ENCODE results near the gene NET1. TPM values are rescaled to one million over a fixed set of nuclear protein-coding genes. Genes with fewer than 3 reads are reported as not detected.

Gene NET1
- total RNA-seq, 4 donors from 2014 or later, result 64.3 to 124 (median 77.2) TPM

GRCh38 chr10:5488272-5489161 lies 76.2 kb downstream of the NET1 start:
- TF ChIP-seq CTCF (IDR thresholded peaks at IDR 0.05) (no peak), POLR2A (IDR thresholded peaks at IDR 0.05) (no peak)
- 55 to 59% methylated on average over 21 to 27 of the region's 27 CpGs for WGBS, 2 donors
- peak; percentile 76 to 94 for DNase-seq (ENCODE audit: low spot score in 2 of 2)
- intact Hi-C loops (cut with DNase I; ENCODE audit: low total_unique reads), result no loop called here
- no peak overlapping the region for H3K4me3 ChIP-seq (ENCODE audit: low read depth, poor library complexity, severe bottlenecking)

GRCh38 chr10:5490032-5490431 lies 77.7 kb downstream of the NET1 start:
- TF ChIP-seq POLR2A (IDR thresholded peaks at IDR 0.05) (no peak), CTCF (IDR thresholded peaks at IDR 0.05) (no peak)
- intact Hi-C loops (cut with DNase I; ENCODE audit: low total_unique reads), result no loop called here
- DNase-seq (ENCODE audit: low spot score in 2 of 2), result no peak
- no peak overlapping the region for H3K4me3 ChIP-seq (ENCODE audit: low read depth, poor library complexity, severe bottlenecking)
- 92 to 96% methylated on average over 4 of the region's 4 CpGs for WGBS, 2 donors

GRCh38 chr10:5490698-5491464 lies 78.5 kb downstream of the NET1 start:
- intact Hi-C loops (cut with DNase I; ENCODE audit: low total_unique reads), result no loop called here
- TF ChIP-seq POLR2A (IDR thresholded peaks at IDR 0.05), result no peak
- no peak overlapping the region for H3K4me3 ChIP-seq (ENCODE audit: low read depth, poor library complexity, severe bottlenecking)
- no peak for DNase-seq (ENCODE audit: low spot score in 2 of 2)
- 89 to 91% methylated on average over 10 of the region's 10 CpGs for WGBS, 2 donors

GRCh38 chr10:5491477-5491876 lies 79.1 kb downstream of the NET1 start:
- whole genome bisulfite sequencing, 2 donors, result 92 to 93% methylated on average over 6 to 7 of the region's 7 CpGs
- intact Hi-C loops (cut with DNase I; ENCODE audit: low total_unique reads), result no loop called here
- no peak for DNase-seq (ENCODE audit: low spot score in 2 of 2)
- H3K4me3 ChIP-seq (ENCODE audit: low read depth, poor library complexity, severe bottlenecking), result no peak overlapping the region
- TF ChIP-seq CTCF (IDR thresholded peaks at IDR 0.05), result no peak
- TF ChIP-seq POLR2A (IDR thresholded peaks at IDR 0.05), result no peak

GRCh38 chr10:5492322-5492855 lies 80.0 kb downstream of the NET1 start:
- no peak overlapping the region for H3K4me3 ChIP-seq (ENCODE audit: low read depth, poor library complexity, severe bottlenecking)
- no peak for TF ChIP-seq CTCF (IDR thresholded peaks at IDR 0.05)
- no peak for TF ChIP-seq POLR2A (IDR thresholded peaks at IDR 0.05)
- no peak for DNase-seq (ENCODE audit: low spot score in 2 of 2)
- 97 to 100% methylated on average over 4 of the region's 4 CpGs for WGBS, 2 donors
- intact Hi-C loops (cut with DNase I; ENCODE audit: low total_unique reads), result no loop called here

Measured in lower leg skin (tissue), 4 donors.